Dedifferentiated amniotic fluid mesenchymal stem cell (primary cell): ENCODE results near the gene MEDAG.

Experiments
- DNase-seq: peaks from one replicate; pipeline ENCODE4 v3.0.0-alpha.2; 2016; ENCODE audit errors: extremely low spot score

The MEDAG gene

DNA sequence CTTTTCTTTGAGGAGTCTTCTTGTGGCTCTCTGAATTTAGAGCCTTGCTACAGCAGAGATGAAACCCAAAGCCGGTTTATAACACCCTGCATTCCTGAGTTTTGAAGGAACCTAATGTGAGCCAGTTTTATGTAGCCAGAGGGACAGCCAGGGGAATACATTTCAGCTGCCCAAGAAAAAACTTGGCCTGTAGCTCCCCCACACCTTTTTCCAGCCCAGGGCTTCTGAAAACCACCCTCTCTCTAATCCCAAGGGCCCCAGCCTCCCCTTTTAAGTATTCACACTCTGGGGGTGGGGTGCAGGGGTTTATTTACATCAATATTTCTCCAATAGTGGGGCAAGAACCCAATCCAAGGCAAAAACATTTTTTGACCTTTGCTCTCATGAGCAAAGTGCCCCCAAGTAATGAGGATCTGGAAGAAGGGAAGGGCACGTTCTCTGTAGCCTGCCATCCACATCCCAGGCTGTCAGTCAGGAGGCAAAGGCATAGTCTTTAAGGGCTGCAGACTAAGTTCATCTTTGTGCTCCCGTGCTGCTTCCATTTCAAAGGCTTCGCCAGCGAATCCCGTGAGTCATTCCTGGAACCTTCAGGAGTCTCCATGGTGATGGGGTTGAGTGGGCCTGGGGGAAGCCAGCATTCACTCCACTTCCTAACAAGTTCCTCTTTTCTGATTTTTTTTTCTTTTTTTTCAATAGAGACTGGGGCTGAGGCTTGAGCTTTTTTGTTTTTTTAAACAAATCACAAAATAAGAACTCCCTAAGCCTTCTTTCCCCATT is 33.2 kb upstream of the MEDAG start:
- peak; percentile 79 for DNase-seq

- no peak for DNase-seq
These were observed 32.6 kb upstream of the MEDAG start for GRCh38 chr13:30873499-30873898.

DNA sequence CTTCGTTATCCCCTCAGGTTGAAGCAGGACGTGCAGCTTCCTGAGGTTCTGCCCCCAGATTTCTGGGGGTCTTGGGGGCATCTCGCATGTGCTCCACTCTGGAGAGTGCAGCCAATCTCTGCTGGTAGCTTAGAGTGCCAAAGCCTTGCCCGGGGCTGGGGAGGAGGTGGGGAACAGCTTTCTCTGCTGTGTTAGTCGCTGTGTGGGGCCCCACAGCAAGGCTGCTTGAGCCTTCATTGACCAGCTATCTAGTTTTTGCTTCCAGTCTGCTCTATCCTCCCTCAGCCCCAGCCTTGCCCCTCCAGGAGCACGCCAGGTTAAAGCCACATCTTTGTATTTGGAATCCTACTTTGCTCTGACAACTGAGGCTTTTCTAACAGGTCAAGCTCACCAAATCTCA is 32.0 kb upstream of the MEDAG start:
- DNase-seq: no peak

- DNase-seq: no peak
These were observed 31.5 kb upstream of the MEDAG start for GRCh38 chr13:30874561-30874960.

DNA sequence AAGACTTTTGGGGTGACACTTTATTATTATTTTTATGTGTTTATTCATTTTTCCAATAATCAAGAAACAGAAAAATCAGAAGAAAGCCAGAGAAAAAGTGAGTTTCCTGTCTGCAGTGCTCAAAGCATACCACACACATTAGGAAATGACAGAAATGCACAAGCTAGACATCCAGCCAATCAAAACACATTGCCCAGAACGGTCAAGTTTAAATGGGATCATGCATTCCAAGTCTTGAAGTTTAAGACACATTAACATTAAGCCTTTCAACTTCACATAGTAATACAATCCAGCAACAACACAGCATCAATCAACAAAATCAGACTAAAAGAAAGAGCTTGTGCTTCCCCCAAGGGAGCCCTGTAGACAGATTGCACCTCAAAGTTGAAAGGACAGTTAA is 28.7 kb upstream of the MEDAG start:
- peak; percentile 64 for DNase-seq

GRCh38 chr13:30880151-30880855 is 25.8 kb upstream of the MEDAG start:
- no peak for DNase-seq

DNA sequence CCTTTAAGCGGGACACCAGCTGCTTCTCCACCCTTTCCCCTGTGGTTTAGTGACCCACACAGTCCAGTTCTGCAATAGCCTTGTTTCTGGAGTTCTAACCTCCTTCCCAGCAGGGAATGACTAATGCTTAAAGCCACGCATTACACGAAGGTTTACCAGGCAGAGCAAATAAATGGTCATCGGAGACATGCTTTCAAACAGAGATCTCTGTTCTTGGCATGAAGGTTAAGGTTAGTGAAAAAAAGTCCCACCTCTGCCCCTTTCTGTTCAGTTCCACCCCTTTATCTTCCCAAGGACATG is 25.3 kb upstream of the MEDAG start:
- DNase-seq: peak; percentile 87

DNA sequence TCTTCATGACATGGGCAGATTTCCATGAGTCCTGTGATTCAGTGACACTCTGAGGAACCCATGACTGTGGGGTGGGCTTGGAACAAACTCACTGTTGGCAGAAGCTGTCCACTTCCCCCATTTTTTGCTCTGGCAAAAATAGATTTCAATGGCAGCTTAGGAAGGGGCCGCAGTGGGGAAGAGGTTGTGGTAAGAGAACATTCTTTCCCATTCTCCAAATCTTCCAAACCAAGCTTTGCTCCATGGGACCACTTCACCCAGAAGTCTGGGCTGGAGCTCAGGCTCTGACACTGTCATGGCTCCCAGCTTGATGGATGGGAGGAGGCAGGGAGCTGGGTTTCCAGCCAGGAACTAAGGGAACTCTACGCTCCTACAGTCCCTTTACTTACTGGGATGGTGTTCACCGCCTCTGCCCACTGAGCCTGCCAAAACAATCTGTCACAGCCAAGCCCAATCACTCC is 24.9 kb upstream of the MEDAG start:
- no peak for DNase-seq

- DNase-seq: no peak
These were observed 23.8 kb upstream of the MEDAG start for GRCh38 chr13:30882026-30882850.

DNA sequence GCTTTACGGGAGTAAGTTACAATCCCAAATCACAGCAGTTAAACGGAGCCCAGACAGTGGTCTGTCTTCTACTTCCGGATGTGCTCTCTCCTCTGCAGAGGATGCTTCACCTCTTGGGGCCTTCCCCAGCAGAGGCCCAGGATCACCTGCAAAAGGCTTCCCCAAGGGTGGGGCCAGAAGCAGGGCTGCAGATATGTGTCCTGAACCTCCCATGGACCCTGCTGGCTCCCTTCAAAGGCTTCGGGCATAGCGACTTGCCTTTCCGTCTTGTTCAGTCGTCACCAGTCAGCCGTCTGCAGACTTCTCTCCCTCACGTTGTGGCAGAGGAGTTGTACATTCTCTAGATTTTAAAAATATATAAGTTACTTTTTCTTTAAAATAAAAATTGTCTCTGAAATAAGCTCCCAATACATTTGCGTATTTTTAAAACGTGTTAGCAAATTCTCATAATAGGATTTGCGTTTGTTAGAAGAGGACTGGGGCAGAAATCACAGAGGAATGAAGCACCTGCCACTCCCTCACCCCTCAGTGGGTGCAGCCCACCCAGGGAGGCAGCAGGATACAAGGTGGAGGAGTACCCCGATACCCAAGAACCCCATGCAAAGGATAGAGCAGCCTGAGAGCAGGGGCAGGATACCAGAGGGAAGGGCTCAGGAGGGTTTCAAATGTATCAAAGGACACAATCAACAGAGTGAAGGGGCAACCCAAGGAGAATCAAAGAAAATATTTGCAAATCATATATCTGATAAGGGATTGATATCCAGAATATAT is 22.9 kb upstream of the MEDAG start:
- no peak for DNase-seq

DNA sequence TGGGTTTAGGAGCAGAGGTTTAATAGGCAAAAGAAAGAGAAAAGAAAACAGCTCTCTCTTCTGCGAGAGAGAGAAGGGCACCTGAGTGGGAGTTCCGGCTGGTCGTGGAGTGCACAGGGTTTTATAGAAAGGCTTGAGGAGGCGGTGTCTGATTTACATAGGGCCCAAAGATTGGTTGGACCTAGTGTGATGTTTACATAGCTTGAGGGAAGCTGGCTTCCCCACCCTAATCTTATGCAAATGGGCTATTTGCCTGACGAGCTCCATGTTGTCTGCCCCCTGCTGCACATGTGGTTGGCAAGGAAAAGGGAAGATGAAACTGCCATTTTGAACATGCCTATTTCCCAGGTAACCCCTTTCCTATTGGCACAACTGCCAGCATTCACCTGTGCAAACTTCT is 21.5 kb upstream of the MEDAG start:
- DNase-seq: no peak

- DNase-seq: no peak
These were observed 16.8 kb upstream of the MEDAG start for GRCh38 chr13:30889196-30889690.

- DNase-seq: no peak
These were observed 13.1 kb upstream of the MEDAG start for GRCh38 chr13:30892966-30893365.

GRCh38 chr13:30895773-30896172 is 10.3 kb upstream of the MEDAG start:
- DNase-seq: peak; percentile 87

DNA sequence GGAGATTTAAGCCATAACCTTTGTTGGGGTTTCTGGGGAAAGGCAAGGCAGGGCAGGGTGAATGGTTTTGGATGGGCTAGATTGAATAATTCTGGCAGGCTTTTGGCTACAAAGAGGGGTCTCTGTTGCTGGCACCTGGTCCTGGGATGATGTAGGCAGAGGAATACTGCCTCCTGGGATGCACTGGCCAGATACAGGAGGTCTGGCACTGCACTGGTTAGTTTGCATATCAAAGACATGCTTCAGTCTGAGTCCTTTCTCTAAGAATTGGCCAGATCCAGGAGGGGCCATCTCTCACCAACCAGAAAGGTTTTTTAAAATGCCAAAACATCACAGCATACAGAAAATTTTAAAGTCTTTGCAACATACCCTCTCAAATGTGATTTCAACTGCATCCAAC is 8.0 kb upstream of the MEDAG start:
- no peak for DNase-seq

DNA sequence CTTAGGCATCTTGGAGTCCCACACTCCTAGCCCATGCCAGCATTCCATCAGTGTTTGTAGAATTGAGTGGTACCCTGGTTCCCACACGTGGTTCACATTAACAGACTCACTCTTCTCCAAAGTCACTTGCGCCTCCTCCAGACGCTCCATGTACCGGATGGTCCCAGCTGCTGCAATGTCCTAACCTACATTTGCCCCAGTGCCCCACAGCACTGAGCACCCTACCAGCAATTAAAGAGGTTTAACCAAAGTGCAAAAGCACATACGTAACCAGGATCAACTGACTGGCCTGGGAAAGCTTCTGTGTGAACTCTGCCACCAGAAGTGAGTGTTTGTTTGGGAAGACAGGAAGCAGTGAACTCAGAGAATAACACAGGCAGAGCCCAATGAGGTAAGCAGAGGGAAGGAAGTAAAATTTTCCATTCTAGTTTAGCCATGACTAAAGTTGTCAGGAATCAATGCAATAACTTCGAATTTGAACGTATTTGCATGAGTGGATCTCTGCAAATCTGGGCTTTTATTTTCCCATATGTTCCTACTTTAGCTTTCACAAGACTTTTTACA is 7.3 kb upstream of the MEDAG start:
- peak; percentile 84 for DNase-seq

GRCh38 chr13:30900436-30900835 is 5.6 kb upstream of the MEDAG start:
- no peak for DNase-seq

- DNase-seq: no peak
These were observed 4.9 kb upstream of the MEDAG start for GRCh38 chr13:30900952-30901749.

DNA sequence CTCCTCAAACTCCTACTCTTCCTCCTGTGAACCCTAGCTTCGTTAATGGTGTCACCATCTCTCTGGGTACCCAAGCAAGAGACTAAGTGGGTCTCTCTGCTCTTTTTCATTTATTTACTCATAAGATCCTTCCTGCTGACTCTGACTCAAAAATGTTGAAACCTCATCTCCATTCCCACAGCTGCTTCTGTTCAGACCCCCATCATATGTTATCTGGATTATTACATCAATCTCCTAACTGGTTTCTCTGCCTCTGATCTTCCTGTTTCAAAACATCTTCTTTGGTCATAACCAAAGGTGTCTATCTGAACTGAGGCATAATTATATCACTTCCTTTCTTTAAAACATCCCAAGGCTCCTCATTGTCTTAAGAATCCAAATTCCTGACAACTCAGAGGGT is 2.0 kb upstream of the MEDAG start:
- no peak for DNase-seq

DNA sequence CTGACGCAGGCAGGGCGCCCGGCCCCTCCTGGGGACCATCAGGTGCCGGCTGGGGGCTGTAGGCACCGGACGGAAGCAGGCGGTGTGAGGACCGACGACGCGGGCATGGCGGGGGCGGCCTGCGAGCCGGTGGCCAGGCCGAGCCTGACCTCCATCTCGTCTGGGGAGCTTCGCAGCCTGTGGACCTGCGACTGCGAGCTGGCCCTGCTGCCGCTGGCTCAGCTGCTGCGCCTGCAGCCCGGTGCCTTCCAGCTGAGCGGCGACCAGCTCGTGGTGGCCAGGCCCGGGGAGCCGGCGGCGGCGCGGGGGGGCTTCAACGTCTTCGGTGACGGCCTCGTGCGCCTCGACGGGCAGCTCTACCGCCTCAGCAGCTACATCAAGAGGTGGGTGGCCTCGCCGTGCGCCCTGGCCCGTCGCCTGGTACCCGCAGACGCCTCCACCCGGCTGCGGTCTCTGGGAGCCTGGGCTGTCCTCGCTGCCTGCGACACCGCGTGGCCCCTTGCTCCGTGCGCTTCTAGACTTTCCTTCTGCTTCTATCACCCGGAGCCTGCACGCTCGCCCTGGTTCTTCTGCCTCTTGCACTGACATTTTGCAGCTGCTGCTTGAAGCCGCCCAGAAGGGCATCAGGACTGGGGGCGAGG is 460 bp downstream of the MEDAG start:
- DNase-seq: no peak
